Activated T-helper 17 cell treated with anti-CD3 and anti-CD28 coated beads, Interleukin-2, amount 50 U/mL, for 72 hours (primary cell): ENCODE data around the gene C4orf36. TPM values are rescaled to one million over a fixed set of nuclear protein-coding genes. Genes with fewer than 3 reads are reported as not detected.
A peak's percentile ranks its signal among the peaks of the same experiment; 100 is the strongest.

Source experiments
- ATAC-seq: fragments of 150-1000 bp; cut with Tn5 transposase; replicated peaks from 2 replicates; pipeline ENCODE4 v1.10.0; 2021; ENCODE audit warnings: mild to moderate bottlenecking, moderate library complexity
- H3K27ac Mint-ChIP-seq: one replicate; pipeline ENCODE4 v1.8.0; 2022; ENCODE audit warnings: mixed read lengths
- H3K27me3 Mint-ChIP-seq: one replicate; pipeline ENCODE4 v1.8.0; 2022; ENCODE audit warnings: mixed read lengths
- H3K36me3 Mint-ChIP-seq: one replicate; pipeline ENCODE4 v1.8.0; 2022; ENCODE audit warnings: low read depth, mild to moderate bottlenecking, mixed read lengths
- H3K4me1 Mint-ChIP-seq: one replicate; pipeline ENCODE4 v1.8.0; 2022; ENCODE audit warnings: mixed read lengths
- H3K4me3 Mint-ChIP-seq: one replicate; pipeline ENCODE4 v1.8.0; 2022; ENCODE audit warnings: mild to moderate bottlenecking, mixed read lengths
- H3K9me3 Mint-ChIP-seq: one replicate; pipeline ENCODE4 v1.8.0; 2022; ENCODE audit warnings: mixed read lengths
- total RNA-seq, 2 donors: library from RNA; stranded (reverse); gene quantifications; one replicate each; pipeline ENCODE4 v1.2.3, GENCODE V29; 2022

Gene C4orf36, protein sequence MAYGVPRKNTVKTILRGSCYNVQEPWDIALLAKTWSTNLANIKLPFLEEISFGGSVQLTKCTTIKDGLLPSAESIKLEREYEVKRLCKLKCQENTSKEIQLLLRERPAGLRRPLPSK
- not detected for total RNA-seq

DNA sequence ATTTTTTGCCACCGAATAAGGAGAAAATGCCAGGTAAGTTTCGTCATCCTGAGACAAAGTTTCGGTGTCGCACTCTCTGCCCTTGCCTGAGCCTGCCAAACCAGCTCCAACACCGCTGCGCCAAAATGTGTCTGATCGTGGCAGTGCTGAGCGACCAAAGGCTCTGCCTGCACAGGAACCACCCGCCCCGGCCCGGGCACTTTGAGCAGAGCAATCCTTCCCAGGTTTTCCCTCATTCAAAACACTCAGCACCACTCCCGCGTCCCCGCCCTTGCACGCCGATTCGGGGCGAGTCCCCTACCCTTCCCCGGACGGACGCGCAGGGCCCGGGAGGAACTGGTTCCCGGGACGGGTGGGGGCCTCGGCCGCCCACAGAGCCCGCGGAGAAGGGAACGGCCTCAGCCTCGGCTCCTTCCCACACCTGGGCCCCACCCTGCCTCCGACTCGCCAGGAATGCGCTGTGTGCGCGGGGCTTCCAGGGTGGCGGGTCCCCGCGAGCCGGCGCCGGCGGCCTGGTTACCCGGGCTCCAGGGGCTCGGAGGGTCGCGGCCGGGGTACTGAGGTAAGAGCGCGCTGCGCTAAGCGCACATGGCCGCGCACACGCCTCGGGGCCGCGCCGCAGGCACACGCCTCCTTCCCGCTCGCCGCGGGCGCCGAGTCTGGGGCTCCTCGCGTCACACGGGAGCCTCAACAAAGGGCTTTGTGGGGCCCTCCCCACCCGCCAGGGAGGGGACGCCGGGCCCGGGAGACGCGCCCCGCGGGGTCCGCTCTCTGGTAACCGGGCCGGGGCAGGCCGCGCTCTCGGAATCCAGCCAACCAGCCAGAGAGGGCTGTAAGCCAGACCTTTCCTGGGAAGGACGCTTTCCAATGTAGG, at the start of gene C4orf36:
Gene C4orf36 (minus strand): TSS at position 661 of the 874 bp plus-strand sequence. CDS start 902 bp downstream, outside the sequence.
- peak; percentile 79 for ATAC-seq
- peaks cover 7% of the 10 kb centered on the region for H3K27me3 Mint-ChIP-seq

GRCh38 chr4:86940920-86941460, 48.8 kb upstream of the C4orf36 start:
- Mint-ChIP-seq H3K27me3 (no peaks in the 10 kb centered on the region), H3K27ac (peak overlapping the region; percentile 82), H3K9me3 (no peaks in the 10 kb centered on the region), H3K36me3 (peaks cover 22% of the 10 kb centered on the region), H3K4me1 (peaks cover 42% of the 10 kb centered on the region), H3K4me3 (no peak overlapping the region)
- ATAC-seq = no peak

More for the DNA sequence above, at the start of gene C4orf36:
- Mint-ChIP-seq H3K27ac (no peak within 1 kb of the TSS), H3K36me3 (no peaks in the 10 kb centered on the region), H3K9me3 (no peaks in the 10 kb centered on the region), H3K4me3 (peak within 1 kb of the TSS; percentile 77), H3K4me1 (no peaks in the 10 kb centered on the region)

GRCh38 chr4:86939729-86940575, 47.7 kb upstream of the C4orf36 start:
- Mint-ChIP-seq H3K27me3 (no peaks in the 10 kb centered on the region), H3K27ac (peak overlapping the region; percentile 82), H3K9me3 (no peaks in the 10 kb centered on the region), H3K36me3 (peaks cover 30% of the 10 kb centered on the region), H3K4me1 (peaks cover 40% of the 10 kb centered on the region), H3K4me3 (peak overlapping the region; percentile 93)
- peak; percentile 51 for ATAC-seq

GRCh38 chr4:86938771-86939520, 46.7 kb upstream of the C4orf36 start:
- peak overlapping the region; percentile 93 for H3K4me3 Mint-ChIP-seq
- peaks cover 40% of the 10 kb centered on the region for H3K4me1 Mint-ChIP-seq
- peaks cover 30% of the 10 kb centered on the region for H3K36me3 Mint-ChIP-seq
- ATAC-seq = peak; percentile 27
- H3K27me3 Mint-ChIP-seq = no peaks in the 10 kb centered on the region
- H3K27ac Mint-ChIP-seq = peak overlapping the region; percentile 82
- H3K9me3 Mint-ChIP-seq = no peaks in the 10 kb centered on the region

DNA sequence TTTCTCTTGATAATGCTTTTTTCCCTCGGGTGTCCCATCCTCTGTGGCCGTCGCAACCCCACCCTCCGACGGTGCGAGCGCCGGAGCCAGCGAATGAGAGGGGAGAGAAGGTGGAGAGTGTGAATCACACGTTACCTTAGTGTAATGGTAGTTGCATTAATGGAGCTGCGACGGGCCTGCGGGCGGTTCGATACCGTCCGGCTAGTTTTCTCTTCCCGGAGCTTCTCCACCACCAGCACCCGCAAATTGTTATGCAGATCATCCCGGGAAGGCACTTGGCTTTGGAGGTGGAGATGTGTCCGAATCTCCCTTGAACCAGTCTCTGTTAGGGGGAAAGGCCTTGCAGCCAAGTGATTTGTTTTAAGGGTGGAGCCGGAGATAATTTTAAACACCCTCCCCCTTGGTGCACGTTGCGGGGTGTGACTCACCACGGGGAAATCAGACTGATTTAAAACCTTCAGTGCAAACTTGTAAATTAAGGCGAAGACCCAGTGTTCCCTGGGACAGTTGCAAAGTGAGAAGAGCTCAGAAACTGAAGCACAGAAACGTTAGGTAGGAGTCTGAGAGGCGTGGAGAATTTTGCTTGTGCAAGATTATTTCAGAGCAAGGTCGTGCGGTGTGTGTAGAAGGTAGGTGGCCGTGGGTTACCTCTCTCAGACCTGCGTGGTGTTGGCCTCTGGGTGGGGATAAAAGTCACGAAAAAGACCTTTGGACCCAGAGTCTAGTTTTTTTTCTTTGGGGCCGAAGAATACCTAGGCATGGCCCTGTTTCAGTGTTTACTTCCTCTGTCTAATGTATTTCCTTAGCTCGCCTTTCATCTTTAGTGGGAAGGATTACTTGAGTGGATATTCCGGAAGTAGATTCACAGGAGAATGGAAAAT, 43.9 kb upstream of the C4orf36 start:
- ATAC-seq = peak; percentile 68
- H3K27me3 Mint-ChIP-seq = no peaks in the 10 kb centered on the region
- peak overlapping the region; percentile 93 for H3K27ac Mint-ChIP-seq
- peaks cover 33% of the 10 kb centered on the region for H3K4me1 Mint-ChIP-seq
- no peaks in the 10 kb centered on the region for H3K9me3 Mint-ChIP-seq
- H3K4me3 Mint-ChIP-seq = peak overlapping the region; percentile 93
- peaks cover 32% of the 10 kb centered on the region for H3K36me3 Mint-ChIP-seq

DNA sequence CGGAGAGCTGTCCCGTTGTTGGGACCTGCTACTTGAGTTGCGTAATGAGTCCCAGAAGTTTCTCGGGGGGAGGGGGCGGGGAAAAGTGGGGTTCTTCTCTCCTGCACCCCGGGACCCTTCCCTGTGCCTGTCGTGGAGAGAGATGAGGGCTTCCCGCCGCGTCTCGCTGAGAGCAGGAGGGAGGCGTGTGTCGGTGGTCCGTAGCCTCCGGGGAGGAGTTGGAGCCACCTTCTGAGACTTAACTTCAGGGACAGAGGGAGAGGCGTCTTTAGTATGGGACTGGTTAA, 43.3 kb upstream of the C4orf36 start:
- peaks cover 36% of the 10 kb centered on the region for H3K4me1 Mint-ChIP-seq
- H3K27me3 Mint-ChIP-seq = no peaks in the 10 kb centered on the region
- no peaks in the 10 kb centered on the region for H3K9me3 Mint-ChIP-seq
- peaks cover 36% of the 10 kb centered on the region for H3K36me3 Mint-ChIP-seq
- peak overlapping the region; percentile 93 for H3K27ac Mint-ChIP-seq
- peak overlapping the region; percentile 93 for H3K4me3 Mint-ChIP-seq
- no peak for ATAC-seq

DNA sequence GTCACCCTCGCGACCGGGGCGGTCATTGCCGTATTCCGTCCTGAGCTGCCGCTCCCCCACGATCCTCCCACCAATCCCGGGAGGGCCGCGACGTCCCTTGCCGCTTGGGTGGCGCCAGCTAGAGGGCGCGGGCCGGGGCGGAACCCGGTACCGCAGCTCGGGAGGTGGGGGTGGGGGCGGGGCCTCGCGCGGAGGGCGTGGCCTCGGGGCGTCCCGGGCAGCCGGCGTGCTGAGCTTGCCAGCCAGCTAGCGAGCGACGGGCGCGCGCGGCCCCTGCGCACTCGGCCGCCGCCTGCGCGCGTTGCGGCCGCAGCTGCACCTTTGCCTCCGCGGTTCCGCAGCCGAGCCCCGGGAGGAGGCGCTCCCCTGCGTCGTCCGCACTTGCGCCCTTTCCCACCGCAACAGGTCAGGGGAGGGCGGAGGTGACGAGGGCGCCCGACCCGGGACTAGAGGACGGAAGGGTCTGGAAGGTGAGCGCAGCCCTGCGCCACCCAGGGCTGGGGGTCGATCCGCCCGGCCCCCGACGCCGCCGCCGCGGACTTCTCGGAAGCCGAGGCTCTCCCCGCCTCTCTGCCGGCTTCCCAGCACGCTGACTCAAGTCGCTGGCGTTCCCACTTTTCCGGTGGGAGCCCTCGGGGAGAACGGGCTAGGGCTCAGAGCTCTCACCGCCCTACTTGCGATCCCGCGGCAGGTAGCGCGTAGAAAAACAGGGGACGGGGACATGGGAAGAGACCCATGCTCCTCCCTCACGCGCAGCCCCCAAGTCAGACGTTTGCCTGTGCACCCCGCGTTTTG, 42.7 kb upstream of the C4orf36 start, which contains the start of gene AFF1:
Gene AFF1 (plus strand): TSS at position 241 of the 795 bp plus-strand sequence. CDS start 13,523 bp downstream, outside the sequence.
- Mint-ChIP-seq H3K36me3 (peaks cover 34% of the 10 kb centered on the region), H3K4me1 (peaks cover 32% of the 10 kb centered on the region), H3K9me3 (no peaks in the 10 kb centered on the region), H3K27me3 (no peaks in the 10 kb centered on the region), H3K4me3 (peak within 1 kb of the TSS; percentile 93), H3K27ac (peak within 1 kb of the TSS; percentile 93)
- ATAC-seq = peak; percentile 64

DNA sequence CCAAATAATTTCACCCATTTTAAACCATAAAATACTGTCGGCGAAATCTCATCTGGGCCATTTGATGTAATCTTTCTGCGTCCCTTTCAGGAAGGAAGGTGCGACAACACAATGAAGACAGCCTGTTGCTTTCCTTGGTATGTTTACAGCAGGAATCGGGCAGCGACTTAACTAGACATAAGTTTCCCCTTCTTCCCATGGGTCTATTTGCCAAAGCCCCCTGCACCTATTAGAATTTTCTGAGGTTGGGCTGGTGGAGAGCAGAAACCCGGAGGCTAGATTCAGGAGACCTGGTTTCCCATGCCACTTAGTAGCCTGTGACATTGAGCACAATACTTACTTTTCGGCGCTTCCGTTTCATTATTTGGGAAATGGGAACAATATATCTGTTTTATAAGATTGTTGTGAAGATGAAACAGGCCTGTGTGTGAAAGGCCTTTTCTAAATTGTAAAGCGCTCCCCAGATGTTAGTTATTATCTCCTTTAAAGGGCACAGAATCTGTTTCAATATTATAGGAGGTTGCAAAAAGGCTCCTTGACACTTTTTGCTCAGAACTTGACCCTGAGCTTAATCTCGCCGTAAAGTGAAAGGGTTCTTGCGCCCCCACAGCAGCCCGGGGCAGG, 42.0 kb upstream of the C4orf36 start:
- Mint-ChIP-seq H3K4me1 (peaks cover 27% of the 10 kb centered on the region), H3K4me3 (peak overlapping the region; percentile 93), H3K27me3 (no peaks in the 10 kb centered on the region), H3K27ac (peak overlapping the region; percentile 92), H3K36me3 (peaks cover 31% of the 10 kb centered on the region), H3K9me3 (no peaks in the 10 kb centered on the region)
- no peak for ATAC-seq

DNA sequence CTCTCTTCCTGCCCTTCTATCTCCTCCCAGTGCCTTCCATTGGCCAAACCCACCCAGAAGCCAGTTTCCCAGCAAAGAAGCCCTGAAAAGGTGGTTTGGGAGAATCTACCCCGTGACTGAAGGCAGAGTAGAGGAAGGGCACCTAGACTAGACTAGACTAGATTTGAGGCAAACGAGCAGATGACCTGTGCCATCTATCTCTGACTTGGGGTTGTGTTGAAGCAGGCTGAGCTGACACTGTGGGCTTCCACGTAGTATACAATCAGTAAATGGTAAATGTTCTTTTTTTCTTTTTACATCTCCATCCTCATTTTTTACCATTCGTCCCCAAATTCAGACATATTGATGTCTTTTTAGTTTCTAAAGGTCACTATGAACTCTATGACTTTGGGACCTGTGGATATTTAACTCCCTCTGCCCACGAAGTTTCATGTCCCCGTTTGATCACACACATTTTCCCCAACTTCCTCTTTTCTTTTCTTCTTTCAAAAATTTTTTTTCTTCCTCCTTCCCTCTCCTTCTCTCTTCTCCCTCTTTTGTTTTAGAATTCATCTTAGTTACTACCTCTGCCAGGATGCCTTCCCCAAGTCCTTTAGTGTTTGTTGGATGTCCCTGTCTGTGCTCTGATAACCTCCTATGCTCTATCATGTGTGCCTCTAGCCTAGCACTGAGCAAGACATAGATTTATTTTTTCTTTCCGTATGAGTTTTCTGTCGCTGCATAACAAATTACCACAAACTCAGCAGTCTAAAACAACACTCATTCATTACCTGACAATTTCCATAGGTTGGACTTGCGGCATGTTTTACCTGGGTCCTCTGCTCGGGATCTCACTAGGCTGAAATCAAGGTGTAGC, 36.4 kb upstream of the C4orf36 start:
- Mint-ChIP-seq H3K27ac (peak overlapping the region; percentile 92), H3K4me3 (peak overlapping the region; percentile 31), H3K27me3 (no peaks in the 10 kb centered on the region), H3K9me3 (peaks cover 3% of the 10 kb centered on the region), H3K36me3 (peaks cover 6% of the 10 kb centered on the region), H3K4me1 (peaks cover 16% of the 10 kb centered on the region)
- no peak for ATAC-seq

- peaks cover 16% of the 10 kb centered on the region for H3K4me1 Mint-ChIP-seq
- H3K27ac Mint-ChIP-seq = peak overlapping the region; percentile 92
- H3K9me3 Mint-ChIP-seq = peaks cover 3% of the 10 kb centered on the region
- H3K4me3 Mint-ChIP-seq = peak overlapping the region; percentile 31
- ATAC-seq = peak; percentile 69
- peaks cover 6% of the 10 kb centered on the region for H3K36me3 Mint-ChIP-seq
- no peaks in the 10 kb centered on the region for H3K27me3 Mint-ChIP-seq
Measured at GRCh38 chr4:86927843-86928395, 35.7 kb upstream of the C4orf36 start.

DNA sequence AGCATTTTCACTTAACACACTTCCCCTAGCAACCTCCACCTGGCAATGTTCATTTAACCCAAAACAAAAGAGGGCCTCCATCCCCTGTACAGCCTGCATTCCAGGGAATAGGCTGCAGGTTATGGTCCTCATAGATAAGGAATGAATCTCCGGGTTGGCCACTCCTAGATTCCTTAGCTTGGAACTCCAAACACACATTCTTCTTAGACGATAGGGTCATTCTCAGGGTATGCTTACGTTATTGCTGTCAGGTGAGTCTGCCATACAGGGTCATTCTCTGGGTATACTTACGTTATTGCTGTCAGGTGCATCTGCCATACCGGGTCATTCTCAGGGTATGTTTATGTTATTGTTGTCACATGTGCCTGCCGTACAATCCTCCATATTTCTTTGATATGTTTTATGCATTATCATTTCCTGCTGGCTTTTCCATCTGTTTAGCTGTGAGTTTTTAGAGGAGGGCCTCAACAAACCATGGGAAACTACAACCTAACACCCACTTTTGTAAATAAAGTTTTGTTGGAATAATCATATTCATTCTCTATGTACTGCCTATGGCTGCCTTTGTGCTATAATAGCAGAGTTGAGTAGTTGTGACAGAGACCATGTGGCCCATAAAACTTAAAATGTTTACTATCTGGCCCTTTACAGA, 34.3 kb upstream of the C4orf36 start:
- H3K4me1 Mint-ChIP-seq = peaks cover 21% of the 10 kb centered on the region
- H3K4me3 Mint-ChIP-seq = no peak overlapping the region
- H3K36me3 Mint-ChIP-seq = peaks cover 6% of the 10 kb centered on the region
- no peak for ATAC-seq
- no peaks in the 10 kb centered on the region for H3K27me3 Mint-ChIP-seq
- H3K27ac Mint-ChIP-seq = peak overlapping the region; percentile 92
- H3K9me3 Mint-ChIP-seq = peaks cover 3% of the 10 kb centered on the region
